ENCODE measurements around the gene UTRN. TPM values are rescaled to one million over a fixed set of nuclear protein-coding genes. Genes with fewer than 3 reads are reported as not detected.

Gene UTRN
- polyA plus RNA-seq, 1 donor (not counting 4 experiments of a cell fraction or from before 2014, with no cell fraction given) = 23.7 TPM

- H4K20me1 ChIP-seq (ENCODE audit: control insufficient read depth, extremely low read depth, insufficient read depth, low read length) = no peaks in the 10 kb centered on the region
- no peak overlapping the region for H3K27ac ChIP-seq (ENCODE audit: control insufficient read depth, insufficient read depth, low read length)
- no peaks in the 10 kb centered on the region for H3K4me1 ChIP-seq (ENCODE audit: control insufficient read depth, extremely low read depth, insufficient read depth, low read length)
- no peak for TF ChIP-seq CTCF (optimal IDR thresholded peaks at IDR 0.05 in 1 of 3, IDR thresholded peaks at IDR 0.05 in 1 of 3, conservative IDR thresholded peaks at IDR 0.05 in 1 of 3; ENCODE audit: extremely low read depth in 1 of 3, insufficient read depth in 2 of 3, low read length in 3 of 3)
- no peak for DNase-seq (ENCODE audit: low read depth, low spot score)
- no peaks in the 10 kb centered on the region for H3K27me3 ChIP-seq (ENCODE audit: control insufficient read depth, extremely low read depth, insufficient read depth, low read length)
- H3K9me3 ChIP-seq (ENCODE audit: control insufficient read depth, low read depth, low read length) = no peaks in the 10 kb centered on the region
- FAIRE-seq = no peak
- no peaks in the 10 kb centered on the region for H3K79me2 ChIP-seq (ENCODE audit: control insufficient read depth, insufficient read depth, low read length)
- H3K4me2 ChIP-seq (ENCODE audit: control insufficient read depth, extremely low read depth, insufficient read depth, low read depth, low read length) = no peak overlapping the region
- H3K36me3 ChIP-seq (ENCODE audit: control insufficient read depth in 2 of 2, extremely low read depth in 1 of 2, insufficient read depth in 2 of 2, low read length in 2 of 2) = no peaks in the 10 kb centered on the region
- H3K9ac ChIP-seq (ENCODE audit: control insufficient read depth, extremely low read depth, insufficient read depth, low read length) = no peak overlapping the region
- no peak overlapping the region for H2AFZ ChIP-seq (ENCODE audit: control insufficient read depth, low read length)
- H3K4me3 ChIP-seq (ENCODE audit: control insufficient read depth in 2 of 3, extremely low read depth in 1 of 3, insufficient read depth in 2 of 3, low read depth in 1 of 3, low read length in 3 of 3) = no peak overlapping the region
- no peaks in the 10 kb centered on the region for H3K9me1 ChIP-seq (ENCODE audit: control insufficient read depth, extremely low read depth, insufficient read depth, low read length)
- dilution Hi-C loops (cut with MboI; ENCODE audit: extremely low pct_ligation_motif_present, low sequenced_read_pairs) = no loop called here
Observed at GRCh38 chr6:144316862-144317195, 31.7 kb downstream of the UTRN start.

- Histone ChIP-seq H3K4me3 (ENCODE audit: control insufficient read depth in 2 of 3, extremely low read depth in 1 of 3, insufficient read depth in 2 of 3, low read depth in 1 of 3, low read length in 3 of 3) (no peak overlapping the region), H3K79me2 (ENCODE audit: control insufficient read depth, insufficient read depth, low read length) (no peaks in the 10 kb centered on the region), H3K9me1 (ENCODE audit: control insufficient read depth, extremely low read depth, insufficient read depth, low read length) (no peaks in the 10 kb centered on the region), H3K9ac (ENCODE audit: control insufficient read depth, extremely low read depth, insufficient read depth, low read length) (no peak overlapping the region), H3K27me3 (ENCODE audit: control insufficient read depth, extremely low read depth, insufficient read depth, low read length) (no peaks in the 10 kb centered on the region), H3K4me1 (ENCODE audit: control insufficient read depth, extremely low read depth, insufficient read depth, low read length) (peaks cover 2% of the 10 kb centered on the region), H4K20me1 (ENCODE audit: control insufficient read depth, extremely low read depth, insufficient read depth, low read length) (no peaks in the 10 kb centered on the region), H3K9me3 (ENCODE audit: control insufficient read depth, low read depth, low read length) (no peaks in the 10 kb centered on the region), H3K36me3 (ENCODE audit: control insufficient read depth in 2 of 2, extremely low read depth in 1 of 2, insufficient read depth in 2 of 2, low read length in 2 of 2) (no peaks in the 10 kb centered on the region), H2AFZ (ENCODE audit: control insufficient read depth, low read length) (no peak overlapping the region), H3K27ac (ENCODE audit: control insufficient read depth, insufficient read depth, low read length) (no peak overlapping the region), H3K4me2 (ENCODE audit: control insufficient read depth, extremely low read depth, insufficient read depth, low read depth, low read length) (no peak overlapping the region)
- DNase-seq (ENCODE audit: low read depth, low spot score) (no peak), FAIRE-seq (no peak)
- no peak for TF ChIP-seq EZH2 (IDR thresholded peaks at IDR 0.05; ENCODE audit: low read length)
- no peak for TF ChIP-seq CTCF (optimal IDR thresholded peaks at IDR 0.05 in 1 of 3, IDR thresholded peaks at IDR 0.05 in 1 of 3, conservative IDR thresholded peaks at IDR 0.05 in 1 of 3; ENCODE audit: extremely low read depth in 1 of 3, insufficient read depth in 2 of 3, low read length in 3 of 3)
- dilution Hi-C loops (cut with MboI; ENCODE audit: extremely low pct_ligation_motif_present, low sequenced_read_pairs) = no loop called here
Observed at GRCh38 chr6:144317736-144318135, 32.6 kb downstream of the UTRN start.
